GM18867 (cell line): ENCODE measurements around the gene CDK14.
"Not testable (repeated sequence)": the region's sequence is repeated elsewhere in the genome, so short reads cannot be mapped to it uniquely, and the experiment has no call there.

Experiments
- ATAC-seq: cut with Tn5 transposase; IDR thresholded peaks from one replicate; pipeline ENCODE4 v1.9.1; 2021; ENCODE audit warnings: mild to moderate bottlenecking, moderate library complexity; ENCODE audit not compliant: unreplicated experiment

CDK14 gene

DNA sequence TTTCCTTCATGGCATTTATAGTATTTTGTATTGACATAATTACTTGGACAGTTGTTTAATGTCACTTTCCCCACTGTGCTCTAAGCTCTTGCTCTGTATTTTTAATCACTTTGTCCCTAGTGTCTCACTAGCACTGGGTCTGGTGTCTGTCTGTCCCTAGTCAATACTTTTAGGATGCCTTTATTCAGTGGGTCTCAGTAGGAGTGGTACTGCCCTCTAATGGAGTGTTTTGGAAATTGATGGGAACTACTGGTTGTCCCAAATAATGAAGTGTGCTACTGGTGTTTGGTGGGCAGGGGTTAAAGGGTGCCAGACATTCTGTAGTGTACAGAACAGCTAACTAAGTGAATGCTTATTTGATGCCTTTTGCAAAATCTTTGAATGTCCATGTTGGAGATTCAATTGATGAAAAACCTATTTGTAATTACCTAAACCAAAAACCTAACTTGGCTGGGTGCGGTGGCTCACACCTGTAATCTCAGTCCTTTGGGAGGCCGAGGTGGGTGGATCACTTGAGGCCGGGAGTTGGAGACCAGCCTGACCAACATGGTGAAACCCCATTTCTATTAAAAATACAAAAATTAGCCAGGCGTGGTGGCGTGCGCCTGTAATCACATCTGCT is 33.3 kb downstream of the CDK14 start:
- peak; percentile 93 for ATAC-seq

DNA sequence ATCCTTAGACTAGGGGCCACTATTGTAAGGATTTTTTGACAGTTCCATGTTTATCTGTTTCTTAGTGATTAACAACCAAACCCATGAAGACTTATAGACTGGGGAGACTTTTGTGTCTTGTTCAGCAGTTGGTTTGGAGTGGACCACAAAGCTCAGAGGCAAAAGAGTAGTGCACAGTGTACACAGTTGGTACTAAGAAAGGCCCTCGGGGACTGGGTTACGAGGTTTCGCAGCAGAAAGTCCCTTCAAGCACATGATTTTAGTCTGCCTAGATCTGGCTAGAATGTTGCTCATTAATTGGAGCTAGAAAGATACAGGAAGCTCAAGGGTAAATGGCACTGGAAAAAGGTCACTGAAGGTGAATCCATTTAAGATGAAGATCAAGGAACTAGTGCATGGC is 35.4 kb downstream of the CDK14 start:
- ATAC-seq = no peak

DNA sequence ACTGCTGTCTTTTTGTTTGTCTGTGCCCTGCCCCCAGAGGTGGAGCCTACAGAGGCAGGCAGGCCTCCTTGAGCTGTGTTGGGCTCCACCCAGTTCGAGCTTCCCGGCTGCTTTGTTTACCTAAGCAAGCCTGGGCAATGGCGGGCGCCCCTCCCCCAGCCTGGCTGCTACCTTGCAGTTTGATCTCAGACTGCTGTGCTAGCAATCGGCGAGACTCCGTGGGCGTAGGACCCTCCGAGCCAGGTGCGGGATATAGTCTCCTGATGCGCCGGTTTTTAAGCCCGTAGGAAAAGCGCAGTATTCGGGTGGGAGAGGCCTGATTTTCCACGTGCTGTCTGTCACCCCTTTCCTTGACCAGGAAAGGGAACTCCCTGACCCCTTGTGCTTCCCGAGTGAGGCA is 43.6 kb downstream of the CDK14 start:
- ATAC-seq = not testable (repeated sequence)

DNA sequence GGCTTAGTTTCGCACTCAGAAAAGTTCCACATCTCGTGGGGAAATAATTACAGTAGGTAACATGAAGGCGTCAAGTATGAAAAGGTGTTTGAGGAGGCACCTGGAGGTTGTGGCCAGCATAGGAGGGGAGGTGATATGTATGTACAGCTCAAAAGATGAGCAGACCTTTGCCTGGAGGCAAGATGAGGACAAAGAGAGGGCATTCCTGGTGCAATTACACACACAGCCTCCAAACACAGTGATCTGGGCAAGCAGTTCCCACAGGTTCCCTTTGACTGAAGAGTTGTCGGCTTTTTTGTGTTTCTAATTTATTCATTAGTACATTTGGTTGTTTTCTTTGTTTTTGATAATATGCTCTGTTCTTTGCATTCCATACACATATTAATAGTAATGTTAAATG is 46.9 kb downstream of the CDK14 start:
- ATAC-seq = no peak

DNA sequence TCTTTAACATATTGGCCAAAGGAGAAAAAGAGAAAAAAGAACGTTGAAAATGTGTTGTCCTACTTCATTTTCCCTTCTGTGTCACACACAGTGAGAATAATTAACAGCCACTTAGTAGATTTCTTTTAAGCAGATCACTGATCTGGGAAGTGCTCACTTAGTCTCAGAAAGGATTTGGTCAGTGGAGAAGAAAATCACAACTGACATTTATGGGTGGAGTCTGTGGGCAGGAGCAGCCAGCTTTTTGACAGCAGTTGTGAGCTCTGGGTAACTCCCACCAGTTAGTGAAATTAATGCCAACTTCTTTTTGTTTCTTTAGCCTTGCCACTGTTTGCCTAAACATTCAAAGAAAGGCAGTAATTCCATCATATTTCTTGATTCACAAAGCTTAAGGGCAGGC is 49.7 kb downstream of the CDK14 start:
- ATAC-seq = no peak

DNA sequence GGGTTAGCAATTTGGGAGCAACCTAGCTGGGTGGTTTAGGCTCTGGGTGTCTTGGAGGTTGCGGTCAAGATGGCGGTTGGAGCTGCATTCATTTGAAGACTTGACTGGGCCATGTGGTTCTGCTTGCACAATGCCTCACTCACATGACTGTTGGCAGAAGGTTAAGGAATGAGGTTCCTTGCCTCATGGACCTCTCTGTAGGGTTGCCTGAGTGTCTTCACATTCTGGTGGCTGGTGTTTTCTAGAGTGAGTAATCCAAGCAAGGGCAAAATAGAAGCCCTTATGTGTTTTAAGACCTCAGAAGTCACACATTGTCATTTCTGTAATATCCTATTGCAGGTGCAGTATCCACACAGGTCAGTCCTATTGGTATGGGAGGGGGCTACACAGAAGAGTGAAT is 52.0 kb downstream of the CDK14 start:
- no peak for ATAC-seq

DNA sequence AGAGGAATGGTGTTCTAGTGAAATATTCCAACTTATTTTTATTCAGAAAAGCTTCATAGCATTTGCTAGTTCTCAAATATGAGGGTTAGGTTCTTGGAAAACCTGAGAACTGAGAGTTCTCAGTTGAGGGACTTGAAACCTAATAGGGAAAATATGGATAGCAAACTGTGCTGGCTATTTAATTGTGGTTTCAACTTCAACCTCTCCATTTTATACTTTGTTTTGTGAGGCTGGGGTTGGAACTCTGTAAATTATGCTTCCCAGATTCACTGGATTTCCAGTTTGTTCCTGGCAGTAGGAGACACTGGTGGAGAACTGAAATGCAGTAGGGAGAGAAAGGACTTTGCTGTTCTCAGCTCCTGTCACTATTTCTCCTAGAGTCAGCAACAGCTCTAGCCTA is 52.7 kb downstream of the CDK14 start:
- ATAC-seq = no peak

DNA sequence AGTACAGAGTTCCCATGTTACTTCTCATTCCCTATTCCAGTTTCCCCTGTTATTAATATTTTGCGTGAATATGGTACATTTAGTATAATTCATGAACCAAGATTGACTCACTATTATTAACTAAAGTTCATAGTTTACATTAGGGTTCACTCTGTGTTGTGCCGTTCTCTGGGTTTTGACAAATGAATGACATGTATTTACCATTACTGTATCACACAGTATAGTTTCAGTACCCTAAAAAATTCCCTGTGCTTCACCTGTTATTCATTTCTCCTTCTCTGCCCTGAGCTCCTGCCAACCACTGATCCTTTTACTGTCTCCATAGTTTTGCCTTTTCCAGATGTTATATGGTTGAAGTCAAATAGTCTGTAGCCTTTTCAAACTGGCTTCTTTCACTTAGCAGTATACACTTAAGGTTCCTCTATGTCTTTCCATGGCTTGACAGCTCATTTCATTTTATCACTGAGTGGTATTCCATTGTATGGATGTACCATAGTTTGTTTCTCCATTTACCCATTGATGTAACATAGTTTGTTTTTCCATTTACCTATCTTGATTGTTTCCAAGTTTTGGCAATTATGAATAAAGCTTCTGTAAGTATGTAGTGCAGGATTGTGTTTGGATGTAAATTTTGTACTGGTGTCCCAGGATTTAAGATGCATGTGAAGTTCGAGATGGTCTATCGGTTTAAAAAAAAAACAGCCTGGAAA is 58.8 kb downstream of the CDK14 start:
- no peak for ATAC-seq

DNA sequence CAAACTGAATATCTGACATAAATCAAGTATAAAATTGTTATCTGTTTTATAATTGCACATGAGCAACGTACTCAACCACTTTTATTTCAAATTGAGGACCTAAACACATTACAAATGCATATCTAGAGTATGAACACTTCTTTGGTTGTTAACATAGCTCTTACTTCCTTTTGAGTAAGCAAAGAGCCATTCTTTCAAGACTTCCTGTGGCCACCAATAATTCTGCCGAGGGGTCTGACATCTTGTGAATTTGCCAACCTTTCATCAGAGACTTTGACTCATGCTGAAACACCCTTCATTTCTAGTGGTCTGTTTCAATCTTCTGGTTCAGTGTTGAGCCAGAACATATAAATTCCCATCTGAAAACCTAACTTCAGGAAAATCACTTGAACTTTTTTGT is 59.4 kb downstream of the CDK14 start:
- no peak for ATAC-seq

DNA sequence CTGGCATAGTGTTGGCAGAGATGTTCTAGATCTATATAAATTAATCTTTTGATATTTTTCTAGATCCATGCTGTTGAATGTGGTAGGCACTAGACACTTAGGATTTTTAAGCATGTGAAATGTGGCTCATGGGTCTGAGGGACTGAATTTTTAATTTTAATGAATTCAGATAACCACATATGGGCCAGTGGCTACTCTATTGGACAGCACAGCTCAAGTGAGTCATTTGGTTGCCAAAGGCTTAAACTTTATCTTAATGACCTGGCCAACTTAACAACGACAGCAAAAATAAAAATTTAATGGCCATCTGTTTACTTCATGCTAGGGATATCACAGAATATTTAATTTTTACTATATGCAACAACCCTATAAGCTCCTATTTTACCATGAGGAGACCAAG is 61.4 kb downstream of the CDK14 start:
- ATAC-seq = no peak

DNA sequence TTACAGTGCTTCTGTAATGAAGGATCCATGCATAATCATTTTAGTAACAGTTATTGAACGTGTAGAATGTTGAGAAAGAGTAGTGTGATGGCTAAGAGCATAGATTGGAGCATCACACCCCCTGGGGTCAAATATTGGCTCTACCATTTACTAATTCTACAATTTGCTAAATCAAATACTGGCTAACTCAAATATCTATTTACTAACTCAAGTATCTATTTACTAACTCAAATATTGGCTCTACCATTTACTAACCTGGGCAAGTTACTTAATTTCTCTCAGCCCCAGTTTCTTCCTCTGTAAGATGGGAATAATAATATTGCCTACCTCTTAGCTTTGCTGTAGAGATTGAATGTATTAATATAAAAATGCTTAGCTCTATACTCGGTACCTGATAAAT is 64.0 kb downstream of the CDK14 start:
- no peak for ATAC-seq

DNA sequence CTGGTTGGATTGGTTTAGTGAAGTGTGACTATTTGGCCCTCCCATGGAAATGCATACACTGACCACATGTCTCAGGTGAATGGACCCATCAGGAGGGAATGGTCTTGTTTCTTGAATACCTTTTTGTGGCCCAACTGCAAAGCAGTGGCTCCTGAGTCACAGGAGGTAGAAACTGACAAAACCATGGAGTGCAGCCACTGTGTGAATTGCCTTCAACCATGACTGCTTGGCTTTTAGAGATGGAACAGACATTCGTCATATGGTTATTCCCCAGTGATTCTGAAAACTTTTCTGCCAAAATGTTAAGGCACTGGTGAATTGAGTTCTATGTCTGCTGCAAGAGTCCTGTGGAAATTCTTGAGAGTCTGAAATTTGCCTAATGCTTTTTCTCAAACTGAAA is 64.7 kb downstream of the CDK14 start:
- no peak for ATAC-seq

DNA sequence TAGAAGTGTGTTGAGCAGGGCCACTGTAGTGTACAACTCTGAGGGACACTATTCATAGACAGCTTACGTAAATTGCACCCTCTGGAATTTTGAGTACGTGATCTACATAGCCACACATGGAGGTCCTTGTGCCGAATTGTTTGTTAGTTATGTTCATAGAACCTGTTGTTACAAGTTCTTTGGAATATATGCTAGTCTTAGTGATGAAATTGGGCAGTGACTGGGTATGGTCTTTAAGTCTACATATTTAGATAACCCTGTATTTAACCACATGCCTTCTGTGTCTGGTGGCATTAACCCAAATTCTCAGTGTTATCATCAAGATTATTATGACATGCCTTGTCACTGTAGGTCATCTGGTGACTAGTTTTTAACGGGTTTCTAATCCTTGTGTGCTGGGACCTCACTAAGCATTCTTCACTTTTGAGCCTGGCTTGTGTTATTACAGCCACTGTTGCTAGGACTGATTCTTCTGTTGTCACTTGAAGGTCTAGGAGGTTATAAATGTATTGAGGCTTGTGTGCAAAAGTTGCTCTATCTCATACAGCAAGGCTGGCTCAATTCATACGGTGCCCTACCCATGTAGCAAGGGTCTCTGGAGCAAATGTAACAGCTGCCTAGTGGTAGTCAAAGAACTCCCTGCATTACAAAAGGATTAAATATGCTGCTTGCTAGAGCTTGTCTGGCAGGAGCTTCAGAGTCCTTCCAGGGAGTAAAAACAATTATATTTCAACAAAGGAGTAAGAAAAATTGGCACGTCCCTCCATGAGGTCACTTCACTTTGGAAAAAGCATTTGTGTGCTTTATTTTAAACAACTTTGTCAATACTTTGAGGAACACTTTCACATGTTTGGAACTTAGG is 65.4 kb downstream of the CDK14 start:
- no peak for ATAC-seq

DNA sequence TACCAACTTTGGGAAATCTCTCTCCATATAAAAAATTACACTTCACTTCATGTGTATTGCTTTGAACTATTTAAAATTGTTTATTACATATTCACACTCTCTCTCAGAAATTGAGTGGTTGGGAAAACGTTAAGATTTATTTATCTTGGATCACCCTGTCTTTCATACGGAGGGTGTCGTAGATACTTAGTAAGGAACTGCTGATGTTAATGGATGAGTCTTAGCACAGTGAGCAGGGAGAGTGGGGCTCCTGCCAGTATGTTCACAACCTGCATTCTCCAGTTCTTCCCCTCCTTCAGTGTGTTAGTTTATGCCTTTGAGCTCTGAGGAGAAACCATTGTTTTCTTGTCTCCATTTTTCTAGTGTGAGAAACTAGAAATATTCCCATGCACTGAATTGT is 67.1 kb downstream of the CDK14 start:
- ATAC-seq = no peak

DNA sequence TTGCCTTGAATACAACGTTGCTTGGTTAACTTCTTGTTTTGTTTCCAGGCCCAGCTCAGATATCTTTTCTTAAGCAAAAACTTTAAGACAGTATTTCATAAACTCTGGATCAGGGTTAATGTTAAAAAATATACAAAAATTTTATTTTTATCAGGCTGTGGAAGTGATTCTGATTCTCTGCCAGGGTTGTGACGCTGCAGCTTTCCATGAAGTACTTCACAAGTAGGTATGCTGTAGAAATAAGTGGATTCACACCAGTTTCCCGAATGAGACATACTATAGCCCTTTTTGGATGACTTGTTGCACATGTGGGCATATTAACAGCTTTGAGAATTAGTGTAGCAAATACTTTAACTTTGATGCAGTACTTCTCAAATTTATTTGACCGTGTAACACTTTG is 70.1 kb downstream of the CDK14 start:
- no peak for ATAC-seq

DNA sequence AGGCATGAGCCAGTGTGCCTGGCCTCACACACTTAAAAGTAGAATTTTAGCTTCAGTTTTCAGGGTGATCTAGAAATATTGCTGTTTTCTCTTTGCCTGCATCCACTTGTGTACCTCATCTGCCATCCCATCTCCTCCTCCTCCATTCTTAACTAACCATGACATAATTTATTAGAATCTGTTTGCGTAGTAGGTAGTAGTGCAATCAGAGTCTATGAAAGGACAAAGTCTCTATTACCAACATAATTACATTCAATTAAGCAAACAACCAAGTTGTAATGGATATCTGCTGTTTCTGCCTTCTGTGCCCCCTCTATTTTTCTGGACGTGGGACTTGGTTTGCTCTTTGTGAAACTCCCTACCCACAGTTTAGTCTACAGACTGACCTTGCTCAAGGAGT is 72.9 kb downstream of the CDK14 start:
- no peak for ATAC-seq

DNA sequence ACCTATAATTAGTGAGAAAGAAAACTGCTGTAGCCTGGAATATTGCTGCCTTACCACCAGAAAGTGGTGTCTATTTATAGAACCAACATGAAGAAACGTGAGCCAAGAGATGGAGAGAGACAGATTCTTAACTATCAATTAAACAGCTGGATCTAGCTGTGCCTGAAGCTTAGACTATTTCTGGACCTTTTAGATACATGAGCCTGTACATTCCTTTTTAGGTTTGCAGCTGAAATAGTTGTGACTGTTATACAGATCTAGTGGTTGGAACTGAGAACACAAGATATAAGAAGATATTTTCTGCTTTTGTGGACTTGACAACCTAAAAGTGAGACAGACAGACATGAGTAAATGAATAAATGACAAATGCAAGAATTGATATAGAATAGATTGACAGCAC is 73.4 kb downstream of the CDK14 start:
- ATAC-seq = no peak

DNA sequence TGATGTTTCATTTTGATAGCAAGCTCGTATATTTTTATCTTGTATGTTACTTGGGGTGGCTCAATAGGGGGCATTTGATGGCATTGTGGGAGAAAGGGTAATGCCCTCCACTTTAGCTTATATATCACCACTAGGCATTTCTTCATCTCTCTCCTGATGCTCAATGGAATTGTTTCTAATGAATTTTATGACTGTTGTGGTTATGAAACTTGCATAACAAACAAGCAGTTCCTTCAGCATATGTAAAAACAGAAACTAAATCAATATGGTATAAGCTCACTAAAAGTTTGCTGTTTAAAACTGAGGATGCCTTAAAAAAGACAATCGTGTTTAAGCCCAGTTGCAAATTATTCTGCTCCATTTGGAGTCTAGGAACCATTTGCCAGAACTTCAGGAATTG is 75.5 kb downstream of the CDK14 start:
- ATAC-seq = no peak

DNA sequence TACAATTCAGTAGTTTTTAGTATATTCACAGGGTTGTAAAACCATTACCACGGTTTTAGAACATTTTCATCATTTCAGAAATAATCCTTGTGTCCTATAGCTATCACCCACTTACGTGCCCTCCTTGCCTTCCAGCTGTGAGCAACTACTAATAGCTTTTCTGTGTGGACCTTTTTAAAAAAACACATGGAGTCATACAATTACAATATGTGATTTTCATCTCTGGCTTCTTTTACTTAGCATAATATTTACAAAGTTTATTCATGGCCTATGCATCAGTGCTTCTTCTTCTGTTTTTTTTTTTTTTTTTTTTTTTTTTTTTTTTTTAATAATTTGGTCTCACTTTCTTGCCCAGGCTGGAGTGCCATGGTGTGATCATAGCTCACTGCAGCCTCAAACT is 76.1 kb downstream of the CDK14 start:
- ATAC-seq = no peak

DNA sequence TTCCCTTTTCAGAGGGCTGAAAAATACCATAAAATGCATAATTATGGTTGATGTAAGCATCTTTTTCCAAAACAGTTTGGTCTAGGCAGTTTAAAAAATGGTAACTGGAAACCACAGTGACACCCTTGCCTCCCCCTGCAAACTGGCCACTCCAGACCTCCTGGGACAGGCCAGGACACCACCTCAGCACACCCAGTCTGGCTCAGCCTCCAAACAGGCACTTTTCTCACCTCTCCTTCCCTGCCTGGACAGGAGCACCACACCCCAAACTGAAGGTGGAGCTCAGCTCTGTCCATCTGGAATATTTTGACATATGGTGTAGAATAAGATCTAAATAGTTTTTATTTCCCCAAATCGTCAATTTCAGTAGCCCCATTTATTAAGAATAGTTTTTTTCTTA is 78.5 kb downstream of the CDK14 start:
- no peak for ATAC-seq

DNA sequence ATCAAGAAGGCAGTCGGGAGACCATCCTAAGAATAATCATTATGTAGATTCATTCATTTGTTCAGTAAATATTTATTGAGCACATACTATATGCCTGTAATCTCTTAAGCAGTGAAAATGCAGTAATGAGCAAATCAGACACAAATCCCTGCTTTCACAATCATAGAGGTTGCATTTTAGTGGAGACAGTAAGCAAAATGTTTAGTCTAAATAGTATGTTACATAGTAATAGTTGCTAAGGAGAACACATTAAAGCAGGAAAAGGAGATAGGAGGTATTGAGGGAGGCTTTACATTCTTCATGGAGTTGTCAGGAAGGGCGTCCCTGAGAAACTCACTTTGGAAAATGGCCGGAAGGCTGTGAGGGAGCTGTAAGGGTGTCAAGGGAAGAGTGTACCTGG is 79.9 kb downstream of the CDK14 start:
- ATAC-seq = no peak
